ENCODE measurements around the gene RNF2. TPM values are rescaled to one million over a fixed set of nuclear protein-coding genes. Genes with fewer than 3 reads are reported as not detected.

The RNF2 gene
- polyA plus RNA-seq, 1 donor from 2014 or later: 49.2 TPM

- H3K4me3 ChIP-seq (ENCODE audit: low read length): no peak overlapping the region
- H3F3A ChIP-seq (ENCODE audit: insufficient read depth, low read length, poor library complexity, severe bottlenecking): no peaks in the 10 kb centered on the region
- H3K4me2 ChIP-seq (ENCODE audit: low read length): no peak overlapping the region
- H3K9me3 ChIP-seq (ENCODE audit: low read length): no peaks in the 10 kb centered on the region
- H3K36me3 ChIP-seq (ENCODE audit: insufficient read depth, low read length): no peaks in the 10 kb centered on the region
- no peaks in the 10 kb centered on the region for H4K20me1 ChIP-seq (ENCODE audit: insufficient read depth)
- peaks cover 80% of the 10 kb centered on the region for H3K79me2 ChIP-seq (replicated peaks; ENCODE audit: insufficient read depth, low read length)
- H3K27ac ChIP-seq (ENCODE audit: low read length): no peak overlapping the region
- no peak overlapping the region for H3K9ac ChIP-seq (ENCODE audit: low read length)
- no peaks in the 10 kb centered on the region for H3K9me2 ChIP-seq (ENCODE audit: insufficient read depth, low read length)
- H3K27me3 ChIP-seq (ENCODE audit: insufficient read depth, low read depth, low read length): no peaks in the 10 kb centered on the region
- no peak overlapping the region for H2AFZ ChIP-seq (ENCODE audit: low read depth, low read length)
- no peak for TF ChIP-seq CTCF (IDR thresholded peaks at IDR 0.05; ENCODE audit: poor library complexity, severe bottlenecking)
- no peak for TF ChIP-seq RAD21 (conservative IDR thresholded peaks at IDR 0.05)
- TF ChIP-seq TAF1 (IDR thresholded peaks at IDR 0.05; ENCODE audit: low read depth): no peak
- no peak for TF ChIP-seq EP300 (conservative IDR thresholded peaks at IDR 0.05; ENCODE audit: poor library complexity, severe bottlenecking)
- no peak for TF ChIP-seq POLR2AphosphoS5 (IDR thresholded peaks at IDR 0.05)
- no peak for TF ChIP-seq MXI1 (conservative IDR thresholded peaks at IDR 0.05; ENCODE audit: poor library complexity, severe bottlenecking)
- no peak for TF ChIP-seq SMC3 (conservative IDR thresholded peaks at IDR 0.05; ENCODE audit: poor library complexity)
- TF ChIP-seq EZH2 (IDR thresholded peaks at IDR 0.05; ENCODE audit: borderline replicate concordance, insufficient read depth, low read length, poor library complexity, severe bottlenecking): no peak
- no peak for TF ChIP-seq REST (IDR thresholded peaks at IDR 0.05; ENCODE audit: borderline replicate concordance)
Measured at GRCh38 chr1:185069202-185069772, 23.9 kb downstream of the RNF2 start.

- no peaks in the 10 kb centered on the region for H3K9me3 ChIP-seq (ENCODE audit: low read length)
- H3K36me3 ChIP-seq (ENCODE audit: insufficient read depth, low read length): no peaks in the 10 kb centered on the region
- H3K79me2 ChIP-seq (replicated peaks; ENCODE audit: insufficient read depth, low read length): peaks cover 77% of the 10 kb centered on the region
- H3K4me3 ChIP-seq (ENCODE audit: low read length): no peak overlapping the region
- H3K27ac ChIP-seq (ENCODE audit: low read length): no peak overlapping the region
- H3K9ac ChIP-seq (ENCODE audit: low read length): no peak overlapping the region
- H2AFZ ChIP-seq (ENCODE audit: low read depth, low read length): no peak overlapping the region
- no peak overlapping the region for H3K4me2 ChIP-seq (ENCODE audit: low read length)
- H4K20me1 ChIP-seq (ENCODE audit: insufficient read depth): no peaks in the 10 kb centered on the region
- no peak for TF ChIP-seq REST (IDR thresholded peaks at IDR 0.05; ENCODE audit: borderline replicate concordance)
- no peaks in the 10 kb centered on the region for H3K27me3 ChIP-seq (ENCODE audit: insufficient read depth, low read depth, low read length)
- H3F3A ChIP-seq (ENCODE audit: insufficient read depth, low read length, poor library complexity, severe bottlenecking): no peaks in the 10 kb centered on the region
- no peaks in the 10 kb centered on the region for H3K9me2 ChIP-seq (ENCODE audit: insufficient read depth, low read length)
Measured at GRCh38 chr1:185070051-185070450, 24.7 kb downstream of the RNF2 start.
